IMR-90 (cell line): Measurements from ENCODE around the gene ACHE.

Experiments
- CEBPB ChIP-seq: IDR thresholded peaks from 2 replicates; pipeline ENCODE4 v1.6.1; 2012; ENCODE audit warnings: low read depth, low read length, improper control_type of control experiment
- CHD1 ChIP-seq: IDR thresholded peaks from 2 replicates; pipeline ENCODE4 v1.6.1; 2012; ENCODE audit warnings: low read depth, low read length, improper control_type of control experiment
- CTCF ChIP-seq: conservative IDR thresholded peaks from 2 replicates; pipeline ENCODE4 v1.5.1; 2012; ENCODE audit warnings: mild to moderate bottlenecking, low read depth, low read length, improper control_type of control experiment
- ELK1 ChIP-seq: fragments of 150-350 bp; IDR thresholded peaks from 2 replicates; pipeline ENCODE4 v1.6.1; 2016; ENCODE audit warnings: low read depth, mild to moderate bottlenecking, low read length, moderate library complexity, borderline replicate concordance
- FOS ChIP-seq: fragments of 150-350 bp; IDR thresholded peaks from 2 replicates; pipeline ENCODE4 v1.6.1; 2016; ENCODE audit warnings: low read depth, low read length
- MAFK ChIP-seq: IDR thresholded peaks from 2 replicates; pipeline ENCODE4 v1.6.1; 2012; ENCODE audit warnings: low read depth, low read length, improper control_type of control experiment
- MAZ ChIP-seq: IDR thresholded peaks from 2 replicates; pipeline ENCODE4 v1.6.1; 2012; ENCODE audit warnings: low read depth, mild to moderate bottlenecking, low read length, improper control_type of control experiment, moderate library complexity, borderline replicate concordance
- MXI1 ChIP-seq: IDR thresholded peaks from 2 replicates; pipeline ENCODE4 v1.6.1; 2012; ENCODE audit warnings: low read depth, mild to moderate bottlenecking, low read length, moderate library complexity, borderline replicate concordance
- NFE2L2 ChIP-seq: fragments of 150-350 bp; IDR thresholded peaks from 2 replicates; pipeline ENCODE4 v1.6.1; 2016; ENCODE audit warnings: low read depth, mild to moderate bottlenecking, low read length
- POLR2A ChIP-seq: IDR thresholded peaks from 2 replicates; pipeline ENCODE4 v1.6.1; 2012; ENCODE audit warnings: mild to moderate bottlenecking, low read depth, low read length
- RAD21 ChIP-seq: IDR thresholded peaks from 2 replicates; pipeline ENCODE4 v1.6.1; 2012; ENCODE audit warnings: low read length, improper control_type of control experiment
- RCOR1 ChIP-seq: IDR thresholded peaks from 2 replicates; pipeline ENCODE4 v1.6.1; 2012; ENCODE audit warnings: mild to moderate bottlenecking, low read length, improper control_type of control experiment; ENCODE audit not compliant: insufficient replicate concordance
- RFX5 ChIP-seq: IDR thresholded peaks from 2 replicates; pipeline ENCODE4 v1.8.0; 2012; ENCODE audit warnings: low read depth, mild to moderate bottlenecking, low read length, moderate library complexity
- USF2 ChIP-seq: fragments of 150-350 bp; IDR thresholded peaks from 2 replicates; pipeline ENCODE4 v1.6.1; 2017; ENCODE audit warnings: mild to moderate bottlenecking, antibody characterized with exemption, low read length, low read depth

- no peak for TF ChIP-seq MXI1
- no peak for TF ChIP-seq POLR2A
- no peak for TF ChIP-seq RFX5
- TF ChIP-seq CTCF = no peak
- no peak for TF ChIP-seq ELK1
- TF ChIP-seq RAD21 = no peak
- TF ChIP-seq RCOR1 = no peak
- TF ChIP-seq NFE2L2 = no peak
- no peak for TF ChIP-seq MAFK
- no peak for TF ChIP-seq CHD1
- no peak for TF ChIP-seq FOS
- TF ChIP-seq MAZ = no peak
- no peak for TF ChIP-seq USF2
- no peak for TF ChIP-seq CEBPB
Measured at GRCh38 chr7:100899432-100899831, 3.7 kb upstream of the ACHE start.
